ENCODE data around the gene MRPS9.

MRPS9 gene

DNA sequence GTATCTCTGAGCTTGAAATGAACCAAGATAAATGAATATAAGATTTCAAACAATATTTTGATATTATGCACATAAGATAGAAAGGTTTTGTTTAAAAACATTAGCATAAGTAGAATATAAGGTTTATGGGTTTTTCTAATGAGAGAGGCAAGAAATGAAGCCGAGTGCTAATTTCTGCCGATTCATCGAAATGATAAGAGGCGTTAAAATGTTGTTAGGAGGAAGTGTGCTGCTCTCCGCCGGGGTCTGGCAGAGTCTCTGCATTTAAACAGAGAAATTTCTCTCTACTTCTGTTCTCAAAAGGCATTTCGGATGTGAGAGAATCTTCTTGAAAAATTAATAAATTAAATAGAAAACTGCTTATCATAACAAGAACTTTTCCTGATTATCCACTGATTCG lies 83.6 kb downstream of the MRPS9 start:
- H3K36me3 Mint-ChIP-seq (ENCODE audit: low read depth): no peaks in the 10 kb centered on the region
- peaks cover 5% of the 10 kb centered on the region for H3K27me3 Mint-ChIP-seq (ENCODE audit: low read depth)
- H3K9me3 Mint-ChIP-seq: no peaks in the 10 kb centered on the region
- H3K27ac Mint-ChIP-seq: no peak overlapping the region
- no peaks in the 10 kb centered on the region for H3K4me1 Mint-ChIP-seq (ENCODE audit: low read depth)
- no peak overlapping the region for H3K4me3 Mint-ChIP-seq

GRCh38 chr2:105125428-105125827 lies 87.6 kb downstream of the MRPS9 start:
- Mint-ChIP-seq H3K4me3 (no peak overlapping the region), H3K27ac (no peak overlapping the region), H3K36me3 (ENCODE audit: low read depth) (no peaks in the 10 kb centered on the region), H3K27me3 (ENCODE audit: low read depth) (peaks cover 6% of the 10 kb centered on the region), H3K9me3 (no peaks in the 10 kb centered on the region), H3K4me1 (ENCODE audit: low read depth) (no peaks in the 10 kb centered on the region)

DNA sequence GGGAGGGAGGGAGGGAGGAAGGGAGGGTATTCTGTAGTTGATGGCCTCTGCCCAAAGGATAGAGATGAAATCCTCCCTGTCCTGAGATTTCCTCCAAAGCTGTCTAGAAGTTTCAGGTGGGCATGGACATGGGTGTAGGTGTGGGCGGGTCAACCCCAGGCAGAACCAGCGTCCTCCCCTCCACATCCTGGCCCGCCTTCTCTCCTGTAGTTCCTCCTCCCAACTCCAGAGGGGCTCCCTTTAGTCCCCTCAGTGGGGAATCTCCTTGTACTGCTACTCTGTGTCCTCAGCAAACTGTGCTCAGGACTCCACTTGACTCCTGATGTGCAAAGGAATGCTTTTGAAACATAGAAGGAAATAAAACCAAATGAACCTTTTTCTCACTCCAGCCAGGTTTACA lies 88.1 kb downstream of the MRPS9 start:
- no peaks in the 10 kb centered on the region for H3K36me3 Mint-ChIP-seq (ENCODE audit: low read depth)
- no peak overlapping the region for H3K4me3 Mint-ChIP-seq
- H3K27me3 Mint-ChIP-seq (ENCODE audit: low read depth): peaks cover 6% of the 10 kb centered on the region
- H3K9me3 Mint-ChIP-seq: no peaks in the 10 kb centered on the region
- no peak overlapping the region for H3K27ac Mint-ChIP-seq
- no peaks in the 10 kb centered on the region for H3K4me1 Mint-ChIP-seq (ENCODE audit: low read depth)

DNA sequence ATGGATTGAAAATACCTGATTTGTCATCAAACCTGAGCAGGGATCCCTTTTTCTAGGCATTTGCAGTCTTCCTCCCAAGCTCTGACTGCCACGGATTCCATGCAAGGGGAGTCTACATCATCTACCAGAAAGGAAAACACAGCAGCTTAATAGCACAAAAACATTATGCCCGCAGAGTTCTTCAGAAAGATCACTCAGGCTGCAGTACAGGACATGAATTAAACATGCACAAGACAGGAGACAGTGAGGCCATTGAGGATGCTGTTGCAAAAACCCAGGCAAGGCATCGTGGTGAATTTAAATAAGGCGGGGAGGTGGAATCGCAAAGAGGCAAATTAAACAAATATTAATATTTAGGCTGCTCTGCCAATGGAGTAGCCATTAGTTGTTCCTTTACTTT lies 88.5 kb downstream of the MRPS9 start:
- peaks cover 6% of the 10 kb centered on the region for H3K27me3 Mint-ChIP-seq (ENCODE audit: low read depth)
- no peak overlapping the region for H3K4me3 Mint-ChIP-seq
- no peaks in the 10 kb centered on the region for H3K4me1 Mint-ChIP-seq (ENCODE audit: low read depth)
- H3K36me3 Mint-ChIP-seq (ENCODE audit: low read depth): no peaks in the 10 kb centered on the region
- H3K27ac Mint-ChIP-seq: no peak overlapping the region
- H3K9me3 Mint-ChIP-seq: no peaks in the 10 kb centered on the region

GRCh38 chr2:105127289-105127915 lies 89.5 kb downstream of the MRPS9 start:
- Mint-ChIP-seq H3K4me1 (ENCODE audit: low read depth) (no peaks in the 10 kb centered on the region), H3K4me3 (no peak overlapping the region), H3K36me3 (ENCODE audit: low read depth) (no peaks in the 10 kb centered on the region), H3K27ac (no peak overlapping the region), H3K27me3 (ENCODE audit: low read depth) (peaks cover 6% of the 10 kb centered on the region), H3K9me3 (no peaks in the 10 kb centered on the region)

GRCh38 chr2:105129722-105130232 lies 91.9 kb downstream of the MRPS9 start:
- no peak overlapping the region for H3K27ac Mint-ChIP-seq
- H3K9me3 Mint-ChIP-seq: no peaks in the 10 kb centered on the region
- H3K36me3 Mint-ChIP-seq (ENCODE audit: low read depth): no peaks in the 10 kb centered on the region
- no peak overlapping the region for H3K4me3 Mint-ChIP-seq
- H3K27me3 Mint-ChIP-seq (ENCODE audit: low read depth): peaks cover 10% of the 10 kb centered on the region
- H3K4me1 Mint-ChIP-seq (ENCODE audit: low read depth): no peaks in the 10 kb centered on the region

GRCh38 chr2:105130546-105130945 lies 92.7 kb downstream of the MRPS9 start:
- no peaks in the 10 kb centered on the region for H3K9me3 Mint-ChIP-seq
- peaks cover 13% of the 10 kb centered on the region for H3K27me3 Mint-ChIP-seq (ENCODE audit: low read depth)
- no peaks in the 10 kb centered on the region for H3K36me3 Mint-ChIP-seq (ENCODE audit: low read depth)
- H3K4me3 Mint-ChIP-seq: no peak overlapping the region
- no peak overlapping the region for H3K27ac Mint-ChIP-seq
- H3K4me1 Mint-ChIP-seq (ENCODE audit: low read depth): no peaks in the 10 kb centered on the region

DNA sequence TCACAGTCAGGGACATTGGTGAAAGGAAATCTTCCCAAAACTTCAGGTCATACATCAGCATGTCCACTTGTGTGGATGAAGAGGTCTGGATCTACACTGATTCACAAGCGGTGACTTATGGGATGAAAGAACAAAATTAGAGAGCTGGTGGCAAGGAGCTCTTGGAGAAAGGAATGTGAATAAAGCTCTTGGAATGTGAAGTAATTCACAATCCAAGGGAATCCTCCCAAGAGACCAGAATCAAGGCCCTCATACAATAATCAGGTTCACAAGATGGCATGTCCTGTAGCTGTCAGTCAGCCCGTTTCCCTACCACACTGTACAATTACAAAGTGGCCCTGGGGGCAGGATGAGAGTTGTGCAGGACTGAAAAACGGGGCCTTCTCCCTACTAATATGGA lies 96.2 kb downstream of the MRPS9 start:
- Mint-ChIP-seq H3K4me1 (ENCODE audit: low read depth) (no peaks in the 10 kb centered on the region), H3K9me3 (no peaks in the 10 kb centered on the region), H3K27ac (no peak overlapping the region), H3K27me3 (ENCODE audit: low read depth) (peaks cover 13% of the 10 kb centered on the region), H3K4me3 (no peak overlapping the region), H3K36me3 (ENCODE audit: low read depth) (no peaks in the 10 kb centered on the region)

- no peaks in the 10 kb centered on the region for H3K4me1 Mint-ChIP-seq (ENCODE audit: low read depth)
- H3K9me3 Mint-ChIP-seq: no peaks in the 10 kb centered on the region
- no peak overlapping the region for H3K4me3 Mint-ChIP-seq
- no peak overlapping the region for H3K27ac Mint-ChIP-seq
- peaks cover 17% of the 10 kb centered on the region for H3K27me3 Mint-ChIP-seq (ENCODE audit: low read depth)
- H3K36me3 Mint-ChIP-seq (ENCODE audit: low read depth): no peaks in the 10 kb centered on the region
Measured at GRCh38 chr2:105135436-105135835, 97.6 kb downstream of the MRPS9 start.

DNA sequence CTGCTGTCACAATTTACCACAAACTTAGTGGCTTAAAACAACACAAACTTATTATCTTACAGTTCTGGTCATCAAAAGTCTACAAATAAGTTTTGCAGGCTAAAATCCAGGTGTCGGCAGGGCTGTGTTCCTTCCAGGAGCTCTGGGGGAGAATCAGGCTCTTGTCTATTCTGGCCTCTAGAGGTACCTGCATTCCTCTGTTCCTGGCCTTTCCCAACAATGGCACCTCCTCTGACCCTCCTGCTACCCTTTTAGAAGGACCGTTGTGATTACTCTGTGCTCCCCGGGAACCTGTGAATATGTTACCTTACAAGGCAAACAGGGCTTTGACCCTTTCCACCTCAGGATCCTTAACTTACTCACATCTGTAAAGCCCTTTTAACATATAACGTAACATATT lies 98.5 kb downstream of the MRPS9 start:
- Mint-ChIP-seq H3K27me3 (ENCODE audit: low read depth) (peaks cover 21% of the 10 kb centered on the region), H3K27ac (no peak overlapping the region), H3K9me3 (no peaks in the 10 kb centered on the region), H3K4me3 (no peak overlapping the region), H3K4me1 (ENCODE audit: low read depth) (no peaks in the 10 kb centered on the region), H3K36me3 (ENCODE audit: low read depth) (no peaks in the 10 kb centered on the region)

GRCh38 chr2:105138643-105139042 lies 100.8 kb downstream of the MRPS9 start:
- peaks cover 23% of the 10 kb centered on the region for H3K27me3 Mint-ChIP-seq (ENCODE audit: low read depth)
- no peak overlapping the region for H3K27ac Mint-ChIP-seq

DNA sequence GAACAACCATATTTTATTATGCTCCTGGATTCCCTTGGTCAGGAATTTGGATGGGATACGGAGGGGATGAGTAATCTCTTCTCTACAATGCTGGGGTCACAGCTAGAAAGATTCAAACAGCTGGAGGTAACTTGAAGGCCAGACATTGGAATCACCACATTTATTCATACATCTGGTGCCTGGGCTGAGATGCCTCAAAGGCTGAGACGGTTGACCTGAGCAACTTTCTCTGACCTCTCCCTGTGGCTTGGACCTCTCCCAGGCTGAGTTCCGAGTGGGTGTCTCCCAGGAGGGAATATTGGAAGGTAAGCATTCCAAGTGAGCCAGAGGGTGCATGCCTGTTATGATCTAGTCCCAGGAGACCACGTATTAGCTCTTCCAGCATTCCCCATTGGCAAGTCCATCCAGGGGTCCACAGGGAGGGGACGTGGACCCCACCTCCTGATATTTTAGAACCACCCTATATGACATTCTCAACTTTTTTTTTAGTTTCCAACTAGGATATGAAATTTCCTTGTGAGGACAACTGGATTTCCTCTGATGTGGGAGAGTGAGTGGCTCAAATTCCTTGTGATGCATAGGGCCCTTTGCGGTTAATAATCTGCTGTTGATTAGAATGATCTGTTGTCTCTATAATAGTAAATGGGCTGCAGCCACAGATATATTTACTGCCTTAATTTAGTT lies 101.8 kb downstream of the MRPS9 start:
- H3K4me3 Mint-ChIP-seq: no peak overlapping the region
- H3K27ac Mint-ChIP-seq: no peak overlapping the region
- H3K4me1 Mint-ChIP-seq (ENCODE audit: low read depth): peaks cover 6% of the 10 kb centered on the region
- peaks cover 27% of the 10 kb centered on the region for H3K27me3 Mint-ChIP-seq (ENCODE audit: low read depth)
- no peaks in the 10 kb centered on the region for H3K9me3 Mint-ChIP-seq
- no peaks in the 10 kb centered on the region for H3K36me3 Mint-ChIP-seq (ENCODE audit: low read depth)

More at GRCh38 chr2:105138643-105139042, 100.8 kb downstream of the MRPS9 start:
- Mint-ChIP-seq H3K9me3 (no peaks in the 10 kb centered on the region), H3K36me3 (ENCODE audit: low read depth) (no peaks in the 10 kb centered on the region), H3K4me1 (ENCODE audit: low read depth) (peaks cover 4% of the 10 kb centered on the region), H3K4me3 (no peak overlapping the region)

DNA sequence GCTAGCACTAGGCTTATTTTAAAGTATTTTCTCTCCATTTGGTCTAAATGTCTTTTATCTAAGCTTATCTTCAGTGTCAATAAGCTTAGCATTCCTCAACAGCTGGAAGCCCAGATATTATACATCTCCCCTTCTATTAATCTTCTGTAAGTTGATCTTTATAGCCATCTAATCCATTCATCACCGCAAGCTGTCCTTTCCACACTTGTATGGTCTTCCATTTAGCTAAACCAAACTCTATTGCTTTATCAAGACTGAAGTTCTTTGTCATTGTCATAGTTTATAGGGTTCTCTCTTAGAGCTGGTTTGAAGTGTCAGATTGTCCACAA lies 102.3 kb downstream of the MRPS9 start:
- Mint-ChIP-seq H3K36me3 (ENCODE audit: low read depth) (no peaks in the 10 kb centered on the region), H3K4me3 (no peak overlapping the region), H3K9me3 (no peaks in the 10 kb centered on the region), H3K4me1 (ENCODE audit: low read depth) (peaks cover 8% of the 10 kb centered on the region), H3K27me3 (ENCODE audit: low read depth) (peaks cover 31% of the 10 kb centered on the region), H3K27ac (no peak overlapping the region)

DNA sequence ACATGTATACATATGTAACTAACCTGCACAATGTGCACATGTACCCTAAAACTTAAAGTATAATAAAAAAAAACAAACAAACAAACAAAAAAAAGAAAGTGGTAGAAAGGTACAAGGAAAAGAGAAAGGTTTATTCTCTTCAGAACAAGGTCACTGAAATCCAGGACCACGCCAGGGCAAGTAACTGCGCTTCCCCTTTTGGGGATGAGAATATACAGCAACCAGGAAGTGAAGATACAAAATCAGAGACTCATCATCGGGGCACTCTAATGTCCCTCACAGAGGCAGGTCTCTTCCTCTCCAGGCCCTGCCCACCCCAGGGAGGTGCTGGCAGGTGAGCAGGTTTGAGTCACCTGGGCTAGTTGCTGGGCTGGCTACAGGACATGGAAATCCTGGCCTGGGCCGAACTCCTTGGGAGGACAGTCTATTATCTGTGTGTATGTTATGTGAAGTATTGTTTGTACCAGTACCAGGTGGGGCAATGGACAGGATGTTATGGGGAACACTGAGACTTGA lies 103.3 kb downstream of the MRPS9 start:
- peaks cover 8% of the 10 kb centered on the region for H3K4me1 Mint-ChIP-seq (ENCODE audit: low read depth)
- no peak overlapping the region for H3K4me3 Mint-ChIP-seq
- peaks cover 27% of the 10 kb centered on the region for H3K27me3 Mint-ChIP-seq (ENCODE audit: low read depth)
- no peaks in the 10 kb centered on the region for H3K36me3 Mint-ChIP-seq (ENCODE audit: low read depth)
- H3K9me3 Mint-ChIP-seq: no peaks in the 10 kb centered on the region
- no peak overlapping the region for H3K27ac Mint-ChIP-seq

GRCh38 chr2:105142239-105142638 lies 104.4 kb downstream of the MRPS9 start:
- Mint-ChIP-seq H3K27ac (no peak overlapping the region), H3K27me3 (ENCODE audit: low read depth) (peaks cover 28% of the 10 kb centered on the region), H3K4me1 (ENCODE audit: low read depth) (peaks cover 8% of the 10 kb centered on the region)

More at GRCh38 chr2:105142239-105142638, 104.4 kb downstream of the MRPS9 start:
- Mint-ChIP-seq H3K36me3 (ENCODE audit: low read depth) (no peaks in the 10 kb centered on the region), H3K4me3 (no peak overlapping the region), H3K9me3 (no peaks in the 10 kb centered on the region)

All from T-helper 1 cell treated with Interleukin-12 subunit alpha and Interleukin-12 subunit beta and Interleukin-4 antibody, amounts not matched to agents 30 μg/mL and 1 μg/mL, for 36 hours (primary cell).